HepG2 (cell line): ENCODE data around the gene CNNM4. TPM values are rescaled to one million over a fixed set of nuclear protein-coding genes. Genes with fewer than 3 reads are reported as not detected.

Source experiments
- BRCA1 ChIP-seq: sonication (generic); formaldehyde crosslinking; IDR thresholded peaks from 2 replicates; pipeline ENCODE4 v1.4.0; 2020; ENCODE audit warnings: missing genetic modification reagents
- DMTF1 ChIP-seq: sonication (generic); formaldehyde crosslinking; IDR thresholded peaks from 2 replicates; pipeline ENCODE4 v1.4.0; 2020; ENCODE audit warnings: mild to moderate bottlenecking, missing genetic modification reagents
- FUBP1 ChIP-seq: sonication (generic); formaldehyde crosslinking; IDR thresholded peaks from 2 replicates; pipeline ENCODE4 v1.5.1; 2020; ENCODE audit warnings: missing genetic modification reagents, mild to moderate bottlenecking, borderline replicate concordance
- HOXA5 ChIP-seq: sonication (generic); formaldehyde crosslinking; IDR thresholded peaks from 2 replicates; pipeline ENCODE4 v1.4.0; 2020; ENCODE audit warnings: missing genetic modification reagents
- KMT2B ChIP-seq: IDR thresholded peaks from 2 replicates; pipeline ENCODE4 v1.6.1; 2016; ENCODE audit warnings: missing genetic modification reagents, missing compliant biosample characterization
- MLLT10 ChIP-seq: sonication (generic); formaldehyde crosslinking; IDR thresholded peaks from 2 replicates; pipeline ENCODE4 v1.4.0; 2020; ENCODE audit warnings: missing genetic modification reagents
- POLR2G ChIP-seq: fragments of 200-400 bp; formaldehyde crosslinking; IDR thresholded peaks from 2 replicates; pipeline ENCODE4 v1.6.1; 2018; ENCODE audit warnings: mild to moderate bottlenecking, low read depth, low read length, moderate library complexity
- RFX3 ChIP-seq: IDR thresholded peaks from 2 replicates; pipeline ENCODE4 v1.6.1; 2016; ENCODE audit warnings: missing biosample characterization, missing genetic modification reagents
- STAT6 ChIP-seq: sonication (generic); formaldehyde crosslinking; IDR thresholded peaks from 2 replicates; pipeline ENCODE4 v1.4.0; 2020; ENCODE audit warnings: missing genetic modification reagents, mild to moderate bottlenecking, borderline replicate concordance
- TSC22D2 ChIP-seq: sonication (generic); formaldehyde crosslinking; IDR thresholded peaks from 2 replicates; pipeline ENCODE4 v1.5.1; 2020; ENCODE audit warnings: missing genetic modification reagents, mild to moderate bottlenecking, borderline replicate concordance
- YEATS4 ChIP-seq: sonication (generic); formaldehyde crosslinking; IDR thresholded peaks from 2 replicates; pipeline ENCODE4 v1.4.0; 2020; ENCODE audit warnings: missing genetic modification reagents, borderline replicate concordance
- ZBTB43 ChIP-seq: sonication (generic); formaldehyde crosslinking; conservative IDR thresholded peaks from 2 replicates; pipeline ENCODE4 v1.4.0; 2020; ENCODE audit warnings: missing genetic modification reagents
- ZFP37 ChIP-seq: sonication (generic); formaldehyde crosslinking; IDR thresholded peaks from 2 replicates; pipeline ENCODE4 v1.4.0; 2020; ENCODE audit warnings: missing genetic modification reagents, borderline replicate concordance
- ZNF589 ChIP-seq: sonication (generic); formaldehyde crosslinking; conservative IDR thresholded peaks from 2 replicates; pipeline ENCODE4 v1.8.0; 2022; ENCODE audit warnings: mild to moderate bottlenecking, moderate library complexity, missing genetic modification reagents
- ZNF891 ChIP-seq: sonication (generic); formaldehyde crosslinking; IDR thresholded peaks from 2 replicates; pipeline ENCODE4 v1.5.0; 2020; ENCODE audit warnings: mild to moderate bottlenecking, missing genetic modification reagents
- ZSCAN29 ChIP-seq: sonication (generic); formaldehyde crosslinking; conservative IDR thresholded peaks from 2 replicates; pipeline ENCODE4 v1.4.0; 2020; ENCODE audit warnings: mild to moderate bottlenecking, missing genetic modification reagents
- polyA plus RNA-seq, 8 experiments: library from polyadenylated mRNA; depleted of rRNA in 3 of 8; stranded (reverse) in 7 of 8; unstranded in 1 of 8; fragments of >200 nt; fragmentation: Illumina TruSeq in 4 of 8; extraction: Trizol in 4 of 8; gene quantifications; 2 replicates each; pipeline versions ENCODE4 v1.2.1 to v1.2.3, GENCODE V29; 2011 to 2016; ENCODE audit warnings: low read depth in 4 of 8, missing spikeins in 1 of 8, mixed read lengths in 1 of 8; ENCODE audit not compliant: insufficient read depth in 1 of 8
- total RNA-seq, 5 experiments: library from RNA; depleted of rRNA; stranded (reverse); fragments of >200 nt; fragmentation: Illumina TruSeq; extraction: Trizol; gene quantifications; 2 replicates each; pipeline ENCODE4 v1.2.3, GENCODE V29; 2016; ENCODE audit warnings: low read depth in 1 of 5
- TF ChIP-seq, protein P1 (sequence below): sonication (generic); formaldehyde crosslinking; conservative IDR thresholded peaks from 2 replicates; pipeline ENCODE4 v1.8.1; 2023; ENCODE audit warnings: missing genetic modification reagents

Gene CNNM4
- total and polyA plus RNA-seq, 2 of the 13 experiments (the other 11 are each of a cell fraction or from before 2014, with no cell fraction given) = 5.9 to 8.4 TPM

DNA sequence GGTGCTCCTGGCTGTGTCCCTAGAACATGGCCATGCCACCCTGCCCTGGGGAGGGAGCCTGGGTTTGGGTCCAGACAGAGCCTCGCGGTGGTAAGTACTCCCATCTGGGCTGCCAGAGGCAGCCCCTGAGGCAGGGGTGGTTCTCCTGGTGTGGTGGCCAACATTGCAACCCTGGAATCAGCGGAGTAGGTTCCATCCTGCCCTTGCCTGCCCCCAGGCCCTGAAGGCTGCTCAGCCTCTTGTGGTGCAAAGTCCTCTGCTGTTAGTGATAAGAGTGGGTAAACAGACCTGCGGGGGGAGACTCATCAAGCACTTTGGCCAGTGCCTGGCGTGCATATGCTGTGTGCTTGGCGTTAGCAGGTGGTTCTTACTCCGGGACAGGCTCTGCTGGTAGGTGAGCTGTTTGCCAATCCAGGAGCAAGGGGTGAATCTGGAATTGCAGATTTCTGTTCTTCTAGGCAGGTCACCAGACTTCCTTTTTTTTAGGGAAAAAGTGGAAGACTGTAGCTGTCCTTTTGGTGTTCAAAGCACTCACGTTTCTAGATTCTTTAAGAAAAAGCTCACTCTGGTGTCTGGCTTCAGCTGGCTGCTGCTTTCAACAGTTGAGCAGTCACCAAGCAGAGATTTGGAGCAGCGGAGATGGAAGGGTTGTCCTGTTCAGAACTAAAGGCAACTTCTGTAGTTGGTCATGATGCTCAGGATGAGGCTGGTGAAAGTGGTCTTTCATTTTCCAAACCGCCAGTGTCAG, 58.6 kb downstream of the CNNM4 start (continued):
- TF ChIP-seq, protein P1, sequence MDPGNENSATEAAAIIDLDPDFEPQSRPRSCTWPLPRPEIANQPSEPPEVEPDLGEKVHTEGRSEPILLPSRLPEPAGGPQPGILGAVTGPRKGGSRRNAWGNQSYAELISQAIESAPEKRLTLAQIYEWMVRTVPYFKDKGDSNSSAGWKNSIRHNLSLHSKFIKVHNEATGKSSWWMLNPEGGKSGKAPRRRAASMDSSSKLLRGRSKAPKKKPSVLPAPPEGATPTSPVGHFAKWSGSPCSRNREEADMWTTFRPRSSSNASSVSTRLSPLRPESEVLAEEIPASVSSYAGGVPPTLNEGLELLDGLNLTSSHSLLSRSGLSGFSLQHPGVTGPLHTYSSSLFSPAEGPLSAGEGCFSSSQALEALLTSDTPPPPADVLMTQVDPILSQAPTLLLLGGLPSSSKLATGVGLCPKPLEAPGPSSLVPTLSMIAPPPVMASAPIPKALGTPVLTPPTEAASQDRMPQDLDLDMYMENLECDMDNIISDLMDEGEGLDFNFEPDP = no peak
- TF ChIP-seq POLR2G (peak; percentile 58; the same call in 1 of the 2 replicates), ZBTB43 (CRISPR knock-in tag) (peak; percentile 97), RFX3 (CRISPR knock-in tag) (no peak), HOXA5 (peak; percentile 91), ZFP37 (CRISPR knock-in tag) (0 out of 2 replicates have a peak, but pooled peaks have one; percentile 85), KMT2B (CRISPR knock-in tag) (peak; percentile 83), TSC22D2 (no peak), STAT6 (CRISPR knock-in tag) (peak; percentile 95), ZNF891 (peak; percentile 79; the same call in 1 of the 2 replicates), FUBP1 (CRISPR knock-in tag) (no peak), ZSCAN29 (CRISPR knock-in tag) (peak; percentile 91; the same call in 1 of the 2 replicates), BRCA1 (CRISPR knock-in tag) (peak; percentile 89), MLLT10 (CRISPR knock-in tag) (no peak), DMTF1 (CRISPR knock-in tag) (no peak), ZNF589 (CRISPR knock-in tag) (no peak), YEATS4 (CRISPR knock-in tag) (peak; percentile 94)
